Panc1 (cell line): ENCODE results near the gene ZBTB45. TPM values are rescaled to one million over a fixed set of nuclear protein-coding genes. Genes with fewer than 3 reads are reported as not detected.

Experiments used
- ATAC-seq: fragments of 200-7000 bp; cut with Tn5 transposase; 2 replicates; pipeline ENCODE4 v1.9.1; 2020; ENCODE audit warnings: mild to moderate bottlenecking, moderate library complexity
- BruUV-seq: library from RNA; stranded (reverse); fragments of 400-500 nt; replicated peaks from 2 replicates; lab custom pipeline; 2021; lab: Mats Ljungman, UMichigan
- CTCF ChIA-PET: fragments of 300-600 bp; sonication (Branson Sonifier 250); formaldehyde crosslinking; loops from one replicate; lab custom pipeline; 2022; ENCODE audit warnings: antibody characterized with exemption; lab: Charles Lee
- POLR2A ChIA-PET: fragments of 300-600 bp; sonication (Branson Sonifier 250); formaldehyde crosslinking; loops from one replicate; lab custom pipeline; 2022; ENCODE audit warnings: antibody characterized with exemption; lab: Charles Lee
- DNase-seq: peaks from one replicate; pipeline ENCODE4 v3.0.0-alpha.2; 2010; ENCODE audit warnings: low read depth, low spot score
- H3K27ac ChIP-seq: 2 replicates; pipeline ENCODE4 v1.5.1; 2011; ENCODE audit warnings: mild to moderate bottlenecking, low read length, inconsistent platforms
- H3K27me3 ChIP-seq: fragments of 200-500 bp; sonication (Bioruptor generic); 2 replicates; pipeline ENCODE4 v1.6.0; 2014; ENCODE audit warnings: low read length, inconsistent platforms; ENCODE audit not compliant: control insufficient read depth, insufficient read depth
- H3K36me3 ChIP-seq: fragments of 200-500 bp; sonication (Bioruptor generic); 2 replicates; pipeline ENCODE4 v1.5.1; 2014; ENCODE audit warnings: inconsistent platforms, mild to moderate bottlenecking, low read length, moderate library complexity; ENCODE audit not compliant: control insufficient read depth, insufficient read depth
- H3K4me1 ChIP-seq: 2 replicates; pipeline ENCODE4 v1.5.1; 2011; ENCODE audit warnings: inconsistent platforms, mild to moderate bottlenecking, low read length, moderate library complexity; ENCODE audit not compliant: control insufficient read depth, insufficient read depth
- H3K4me3 ChIP-seq, 2 experiments: 2 replicates each; pipeline ENCODE4 v1.5.1; 2011 to 2012; ENCODE audit warnings: low read depth in 2 of 2, low read length in 2 of 2, mild to moderate bottlenecking in 2 of 2, inconsistent platforms in 1 of 2, moderate library complexity in 1 of 2
- H3K9me3 ChIP-seq: fragments of 200-500 bp; sonication (Bioruptor generic); 2 replicates; pipeline ENCODE4 v1.5.1; 2014; ENCODE audit warnings: low read depth, mild to moderate bottlenecking, inconsistent platforms, low read length, moderate library complexity; ENCODE audit not compliant: control insufficient read depth, insufficient read depth
- POLR2AphosphoS5 ChIP-seq: IDR thresholded peaks from 2 replicates; pipeline ENCODE4 v1.6.1; 2012; ENCODE audit warnings: mild to moderate bottlenecking, low read depth, low read length, moderate library complexity
- SIN3A ChIP-seq: IDR thresholded peaks from 2 replicates; pipeline ENCODE4 v1.6.1; 2012; ENCODE audit warnings: low read depth, mild to moderate bottlenecking, low read length, moderate library complexity, borderline replicate concordance; ENCODE audit not compliant: insufficient read depth
- TCF7L2 ChIP-seq: IDR thresholded peaks from 2 replicates; pipeline ENCODE4 v1.6.1; 2011; ENCODE audit warnings: mild to moderate bottlenecking, low read depth, low read length, inconsistent platforms
- in situ Hi-C: cut with HindIII; loops from 2 replicates; pipeline ENCODE4 v1.10.0; 2016; ENCODE audit warnings: low sequenced_read_pairs, low pct_unique_long_range_greater_than_20kb
- intact Hi-C: fragments of 100-400 bp; cut with micrococcal nuclease; formaldehyde crosslinking; loops from one replicate; pipeline ENCODE4 v1.10.0; 2022; ENCODE audit not compliant: unreplicated experiment
- total RNA-seq: library from RNA; stranded (reverse); gene quantifications from one replicate; pipeline ENCODE4 v1.2.1, GENCODE V29; 2021; ENCODE audit not compliant: unreplicated experiment
- TF ChIP-seq, protein P1 (sequence below), 2 experiments: IDR thresholded peaks; 2 replicates each; pipeline ENCODE4 v1.6.1; 2011 to 2012; ENCODE audit warnings: low read depth in 2 of 2, control low read depth in 1 of 2, low read length in 1 of 2, mild to moderate bottlenecking in 1 of 2, moderate library complexity in 1 of 2; ENCODE audit not compliant: insufficient read depth in 1 of 2
- TF ChIP-seq, protein P2 (sequence below): fragments of 450-650 bp; IDR thresholded peaks from 2 replicates; pipeline ENCODE4 v1.5.1; 2017; ENCODE audit warnings: mild to moderate bottlenecking

ZBTB45 gene
- total RNA-seq, 1 experiment from 2014 or later = 24.7 TPM

DNA sequence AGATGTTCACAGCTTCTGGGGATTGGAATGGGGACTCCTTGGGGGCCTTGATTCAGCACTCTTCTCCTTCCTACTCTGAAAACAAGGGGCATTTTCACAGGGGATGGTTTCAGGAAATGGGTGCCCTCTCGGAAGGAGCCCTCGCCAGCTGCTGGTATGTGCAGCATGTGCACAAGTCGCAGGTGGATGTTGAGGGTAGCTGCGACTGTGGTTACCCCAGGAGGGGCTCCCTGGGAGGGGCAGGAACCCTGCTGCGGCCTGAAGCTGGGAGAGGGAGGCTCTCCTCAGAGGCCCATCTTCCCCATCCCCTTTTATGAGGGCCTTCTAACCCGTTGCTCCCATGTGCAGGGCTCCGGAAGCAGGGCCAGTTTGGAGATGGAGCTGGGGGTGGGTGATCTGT, 37.2 kb downstream of the ZBTB45 start:
- intact Hi-C loops = no loop called here
- Histone ChIP-seq H3K27ac (no peak overlapping the region), H3K9me3 (no peaks in the 10 kb centered on the region), H3K36me3 (no peaks in the 10 kb centered on the region), H3K4me3 (no peak overlapping the region), H3K4me1 (no peaks in the 10 kb centered on the region), H3K27me3 (no peaks in the 10 kb centered on the region)
- no peak for TF ChIP-seq TCF7L2
- TF ChIP-seq, protein P1, sequence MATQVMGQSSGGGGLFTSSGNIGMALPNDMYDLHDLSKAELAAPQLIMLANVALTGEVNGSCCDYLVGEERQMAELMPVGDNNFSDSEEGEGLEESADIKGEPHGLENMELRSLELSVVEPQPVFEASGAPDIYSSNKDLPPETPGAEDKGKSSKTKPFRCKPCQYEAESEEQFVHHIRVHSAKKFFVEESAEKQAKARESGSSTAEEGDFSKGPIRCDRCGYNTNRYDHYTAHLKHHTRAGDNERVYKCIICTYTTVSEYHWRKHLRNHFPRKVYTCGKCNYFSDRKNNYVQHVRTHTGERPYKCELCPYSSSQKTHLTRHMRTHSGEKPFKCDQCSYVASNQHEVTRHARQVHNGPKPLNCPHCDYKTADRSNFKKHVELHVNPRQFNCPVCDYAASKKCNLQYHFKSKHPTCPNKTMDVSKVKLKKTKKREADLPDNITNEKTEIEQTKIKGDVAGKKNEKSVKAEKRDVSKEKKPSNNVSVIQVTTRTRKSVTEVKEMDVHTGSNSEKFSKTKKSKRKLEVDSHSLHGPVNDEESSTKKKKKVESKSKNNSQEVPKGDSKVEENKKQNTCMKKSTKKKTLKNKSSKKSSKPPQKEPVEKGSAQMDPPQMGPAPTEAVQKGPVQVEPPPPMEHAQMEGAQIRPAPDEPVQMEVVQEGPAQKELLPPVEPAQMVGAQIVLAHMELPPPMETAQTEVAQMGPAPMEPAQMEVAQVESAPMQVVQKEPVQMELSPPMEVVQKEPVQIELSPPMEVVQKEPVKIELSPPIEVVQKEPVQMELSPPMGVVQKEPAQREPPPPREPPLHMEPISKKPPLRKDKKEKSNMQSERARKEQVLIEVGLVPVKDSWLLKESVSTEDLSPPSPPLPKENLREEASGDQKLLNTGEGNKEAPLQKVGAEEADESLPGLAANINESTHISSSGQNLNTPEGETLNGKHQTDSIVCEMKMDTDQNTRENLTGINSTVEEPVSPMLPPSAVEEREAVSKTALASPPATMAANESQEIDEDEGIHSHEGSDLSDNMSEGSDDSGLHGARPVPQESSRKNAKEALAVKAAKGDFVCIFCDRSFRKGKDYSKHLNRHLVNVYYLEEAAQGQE (IDR thresholded peaks at IDR 0.05; ENCODE audit: insufficient read depth in 1 of 2, low read depth in 2 of 2, low read length in 1 of 2) = no peak
- TF ChIP-seq POLR2AphosphoS5 = no peak
- TF ChIP-seq, protein P2, sequence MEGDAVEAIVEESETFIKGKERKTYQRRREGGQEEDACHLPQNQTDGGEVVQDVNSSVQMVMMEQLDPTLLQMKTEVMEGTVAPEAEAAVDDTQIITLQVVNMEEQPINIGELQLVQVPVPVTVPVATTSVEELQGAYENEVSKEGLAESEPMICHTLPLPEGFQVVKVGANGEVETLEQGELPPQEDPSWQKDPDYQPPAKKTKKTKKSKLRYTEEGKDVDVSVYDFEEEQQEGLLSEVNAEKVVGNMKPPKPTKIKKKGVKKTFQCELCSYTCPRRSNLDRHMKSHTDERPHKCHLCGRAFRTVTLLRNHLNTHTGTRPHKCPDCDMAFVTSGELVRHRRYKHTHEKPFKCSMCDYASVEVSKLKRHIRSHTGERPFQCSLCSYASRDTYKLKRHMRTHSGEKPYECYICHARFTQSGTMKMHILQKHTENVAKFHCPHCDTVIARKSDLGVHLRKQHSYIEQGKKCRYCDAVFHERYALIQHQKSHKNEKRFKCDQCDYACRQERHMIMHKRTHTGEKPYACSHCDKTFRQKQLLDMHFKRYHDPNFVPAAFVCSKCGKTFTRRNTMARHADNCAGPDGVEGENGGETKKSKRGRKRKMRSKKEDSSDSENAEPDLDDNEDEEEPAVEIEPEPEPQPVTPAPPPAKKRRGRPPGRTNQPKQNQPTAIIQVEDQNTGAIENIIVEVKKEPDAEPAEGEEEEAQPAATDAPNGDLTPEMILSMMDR = no peak
- TF ChIP-seq SIN3A = no peak
- in situ Hi-C loops = no loop called here
- DNase-seq = no peak
- BruUV-seq = no TSS peak
- no peak for ATAC-seq
- CTCF ChIA-PET = no interaction called here
- POLR2A ChIA-PET = interaction anchor here (0.9 kb wide), 1 partner anchor 13 kb away, joined by 4 read pairs; no protein-coding TSS in a partner anchor

DNA sequence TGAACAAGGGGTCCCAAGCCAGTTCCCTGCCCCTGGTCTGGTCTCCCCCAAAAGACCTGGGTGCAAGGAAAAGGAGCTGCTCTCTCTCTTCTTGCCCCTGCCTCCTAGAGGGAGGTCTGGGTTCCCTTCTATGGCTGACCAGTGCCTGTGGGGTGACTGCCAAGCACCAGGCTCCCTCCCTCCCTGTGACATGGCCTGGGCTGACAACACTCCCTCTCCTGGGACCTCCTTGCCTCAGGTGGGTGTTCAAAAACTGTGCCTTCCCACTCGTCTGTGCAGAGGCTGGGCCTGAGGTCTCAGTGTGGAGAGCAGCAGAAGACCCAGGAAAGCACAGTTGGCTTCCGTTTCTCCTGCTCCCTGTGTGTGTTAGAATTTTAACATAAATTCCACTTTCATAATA, 38.8 kb downstream of the ZBTB45 start:
- BruUV-seq = no TSS peak
- no peak for ATAC-seq
- Histone ChIP-seq H3K27me3 (no peaks in the 10 kb centered on the region), H3K9me3 (no peaks in the 10 kb centered on the region), H3K36me3 (no peaks in the 10 kb centered on the region), H3K4me1 (0 out of 2 replicates have a peak, but pooled peaks cover 5% of the 10 kb centered on the region), H3K4me3 (no peak overlapping the region), H3K27ac (no peak overlapping the region)
- CTCF ChIA-PET = no interaction called here
- in situ Hi-C loops = no loop called here
- DNase-seq = no peak
- no peak for TF ChIP-seq TCF7L2
- TF ChIP-seq, protein P2 = no peak
- TF ChIP-seq POLR2AphosphoS5 = no peak
- TF ChIP-seq, protein P1 (IDR thresholded peaks at IDR 0.05; ENCODE audit: insufficient read depth in 1 of 2, low read depth in 2 of 2, low read length in 1 of 2) = no peak
- no peak for TF ChIP-seq SIN3A
- POLR2A ChIA-PET = interaction anchor here (0.5 kb wide), 1 partner anchor 12 kb away, joined by 9 read pairs; no protein-coding TSS in a partner anchor
- intact Hi-C loops = no loop called here
